PFSK-1 (cell line): ENCODE measurements around the gene DISC1.

ENCODE experiments used
- POLR2AphosphoS5 ChIP-seq: IDR thresholded peaks from 2 replicates; pipeline ENCODE4 v1.6.1; 2012; ENCODE audit warnings: low read depth, mild to moderate bottlenecking, control low read depth, low read length, moderate library complexity
- TF ChIP-seq, protein P1 (sequence below), 2 experiments: IDR thresholded peaks; 2 replicates each; pipeline versions ENCODE4 v1.6.1 to v1.8.0; 2011 to 2012; ENCODE audit warnings: low read depth in 2 of 2, low read length in 2 of 2, control low read depth in 1 of 2, inconsistent platforms in 1 of 2, mild to moderate bottlenecking in 1 of 2, moderate library complexity in 1 of 2; ENCODE audit not compliant: insufficient read depth in 1 of 2

DNA sequence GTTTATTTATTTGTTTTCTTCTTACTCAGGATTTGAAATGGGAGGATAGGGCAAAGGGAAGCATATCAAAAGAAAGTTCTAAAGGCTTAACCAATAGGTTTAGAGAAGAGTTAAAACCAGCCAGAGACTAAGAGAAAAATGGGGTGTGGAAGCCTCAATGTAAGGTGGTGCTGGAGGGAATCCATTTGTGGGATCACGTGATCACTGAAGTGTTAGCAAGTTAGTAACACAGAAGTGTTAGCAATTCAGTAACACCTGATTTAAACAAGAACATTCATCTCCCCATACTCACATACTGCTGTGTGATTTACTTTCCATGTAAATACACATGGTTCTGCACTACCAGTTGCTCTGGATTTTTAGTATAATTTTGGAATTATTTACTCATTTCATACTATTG lies 451.2 kb downstream of the DISC1 start:
- no peak for TF ChIP-seq POLR2AphosphoS5
- TF ChIP-seq, protein P1, sequence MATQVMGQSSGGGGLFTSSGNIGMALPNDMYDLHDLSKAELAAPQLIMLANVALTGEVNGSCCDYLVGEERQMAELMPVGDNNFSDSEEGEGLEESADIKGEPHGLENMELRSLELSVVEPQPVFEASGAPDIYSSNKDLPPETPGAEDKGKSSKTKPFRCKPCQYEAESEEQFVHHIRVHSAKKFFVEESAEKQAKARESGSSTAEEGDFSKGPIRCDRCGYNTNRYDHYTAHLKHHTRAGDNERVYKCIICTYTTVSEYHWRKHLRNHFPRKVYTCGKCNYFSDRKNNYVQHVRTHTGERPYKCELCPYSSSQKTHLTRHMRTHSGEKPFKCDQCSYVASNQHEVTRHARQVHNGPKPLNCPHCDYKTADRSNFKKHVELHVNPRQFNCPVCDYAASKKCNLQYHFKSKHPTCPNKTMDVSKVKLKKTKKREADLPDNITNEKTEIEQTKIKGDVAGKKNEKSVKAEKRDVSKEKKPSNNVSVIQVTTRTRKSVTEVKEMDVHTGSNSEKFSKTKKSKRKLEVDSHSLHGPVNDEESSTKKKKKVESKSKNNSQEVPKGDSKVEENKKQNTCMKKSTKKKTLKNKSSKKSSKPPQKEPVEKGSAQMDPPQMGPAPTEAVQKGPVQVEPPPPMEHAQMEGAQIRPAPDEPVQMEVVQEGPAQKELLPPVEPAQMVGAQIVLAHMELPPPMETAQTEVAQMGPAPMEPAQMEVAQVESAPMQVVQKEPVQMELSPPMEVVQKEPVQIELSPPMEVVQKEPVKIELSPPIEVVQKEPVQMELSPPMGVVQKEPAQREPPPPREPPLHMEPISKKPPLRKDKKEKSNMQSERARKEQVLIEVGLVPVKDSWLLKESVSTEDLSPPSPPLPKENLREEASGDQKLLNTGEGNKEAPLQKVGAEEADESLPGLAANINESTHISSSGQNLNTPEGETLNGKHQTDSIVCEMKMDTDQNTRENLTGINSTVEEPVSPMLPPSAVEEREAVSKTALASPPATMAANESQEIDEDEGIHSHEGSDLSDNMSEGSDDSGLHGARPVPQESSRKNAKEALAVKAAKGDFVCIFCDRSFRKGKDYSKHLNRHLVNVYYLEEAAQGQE (IDR thresholded peaks at IDR 0.05; ENCODE audit: insufficient read depth in 1 of 2, low read depth in 2 of 2, low read length in 2 of 2), result no peak
